ENCODE data around the gene SLC30A1.

- TF ChIP-seq CTCF (IDR thresholded peaks at IDR 0.05): no peak
- TF ChIP-seq EP300 (IDR thresholded peaks at IDR 0.05; ENCODE audit: borderline replicate concordance in 1 of 2, low read depth in 1 of 2, low read length in 1 of 2): no peak
- TF ChIP-seq TEAD4 (IDR thresholded peaks at IDR 0.05; ENCODE audit: borderline replicate concordance, insufficient read depth): no peak
- TF ChIP-seq PBX3 (IDR thresholded peaks at IDR 0.05): no peak
- no peak for TF ChIP-seq GABPA (IDR thresholded peaks at IDR 0.05; ENCODE audit: low read depth)
- TF ChIP-seq POLR2AphosphoS5 (IDR thresholded peaks at IDR 0.05; ENCODE audit: low read depth, low read length): no peak
- no peak for TF ChIP-seq RAD21 (IDR thresholded peaks at IDR 0.05; ENCODE audit: low read length)
- no peak for TF ChIP-seq NFIC (IDR thresholded peaks at IDR 0.05; ENCODE audit: borderline replicate concordance)
- no peak for TF ChIP-seq EZH2phosphoT487 (IDR thresholded peaks at IDR 0.05; ENCODE audit: borderline replicate concordance, low read depth)
- TF ChIP-seq USF2 (IDR thresholded peaks at IDR 0.05; ENCODE audit: borderline replicate concordance, low read depth, low read length): no peak
- TF ChIP-seq FOSL2 (IDR thresholded peaks at IDR 0.05; ENCODE audit: borderline replicate concordance, low read depth): no peak
- TF ChIP-seq REST (IDR thresholded peaks at IDR 0.05; ENCODE audit: low read depth, low read length): no peak
- no peak for TF ChIP-seq FOXJ3 (CRISPR knock-in tag; IDR thresholded peaks at IDR 0.05)
These were observed 32.9 kb upstream of the SLC30A1 start for GRCh38 chr1:211611818-211612217.

Measured in SK-N-SH (cell line).